Ramos (cell line): Measurements from ENCODE around the gene PIP5K1B.

Experiments used
- in situ Hi-C: fragments of 300-500 bp; cut with MboI; formaldehyde crosslinking; loops from one replicate; pipeline ENCODE4 v1.14.3; 2022; ENCODE audit warnings: low sequenced_read_pairs; ENCODE audit not compliant: unreplicated experiment

The PIP5K1B gene

DNA sequence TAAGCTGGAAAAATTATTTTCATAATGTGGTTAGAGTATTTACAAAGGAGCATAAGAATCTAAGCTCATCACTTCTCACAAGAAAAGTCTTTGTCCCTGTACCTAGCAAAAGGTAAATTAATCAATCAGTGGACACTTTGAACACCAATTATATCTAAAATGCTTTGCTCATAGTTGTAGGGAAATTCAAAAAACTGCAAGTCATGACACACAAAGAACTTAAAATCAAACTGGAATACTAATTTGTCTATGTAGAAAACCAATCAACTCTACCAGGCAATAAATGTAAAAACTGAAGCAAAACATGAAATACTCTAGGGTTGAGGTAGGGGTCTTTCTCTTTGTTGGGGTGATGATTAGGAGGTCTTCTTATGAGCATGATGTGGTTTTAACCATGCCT is 173.4 kb downstream of the PIP5K1B start:
- in situ Hi-C loops, result no loop called here

DNA sequence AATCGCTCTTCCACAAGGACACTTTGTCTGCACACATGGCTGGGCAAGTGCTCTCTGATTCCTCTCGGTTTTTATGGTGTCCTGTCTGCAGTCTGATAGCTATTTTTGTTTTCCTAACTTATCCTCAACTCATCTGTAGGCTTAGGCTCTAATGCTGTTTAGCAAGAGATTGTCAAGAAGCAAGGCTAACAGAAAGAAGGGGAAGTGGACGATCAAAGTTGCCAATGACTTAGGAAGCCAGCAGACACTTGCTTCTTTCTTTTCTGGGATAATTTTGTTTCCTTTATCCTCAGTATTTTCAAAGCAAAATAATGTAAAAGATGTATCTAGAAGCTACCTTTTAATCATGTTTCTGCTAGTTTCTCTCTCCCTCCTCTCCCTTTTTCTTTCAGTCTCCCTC is 178.2 kb downstream of the PIP5K1B start:
- in situ Hi-C loops, result no loop called here

DNA sequence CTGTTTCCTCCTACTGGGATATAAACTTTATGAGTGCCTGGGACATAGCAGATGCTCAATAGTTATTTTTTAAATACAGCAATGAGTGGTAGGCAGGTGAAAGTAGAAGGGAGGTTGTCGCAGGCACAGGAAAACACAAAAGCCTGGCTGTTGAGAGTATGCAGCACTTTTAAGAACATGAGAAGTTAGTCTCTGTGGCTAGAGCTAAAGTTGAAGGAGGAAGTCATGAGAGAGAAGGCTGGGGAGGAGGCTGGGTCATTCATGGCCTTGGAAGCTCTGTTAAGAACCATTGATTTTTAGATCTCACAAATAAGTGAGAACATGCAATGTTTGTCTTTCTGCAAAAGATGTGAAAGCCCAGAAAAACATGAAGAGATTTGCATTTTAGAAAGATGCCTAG is 182.2 kb downstream of the PIP5K1B start:
- in situ Hi-C loops, result no loop called here

DNA sequence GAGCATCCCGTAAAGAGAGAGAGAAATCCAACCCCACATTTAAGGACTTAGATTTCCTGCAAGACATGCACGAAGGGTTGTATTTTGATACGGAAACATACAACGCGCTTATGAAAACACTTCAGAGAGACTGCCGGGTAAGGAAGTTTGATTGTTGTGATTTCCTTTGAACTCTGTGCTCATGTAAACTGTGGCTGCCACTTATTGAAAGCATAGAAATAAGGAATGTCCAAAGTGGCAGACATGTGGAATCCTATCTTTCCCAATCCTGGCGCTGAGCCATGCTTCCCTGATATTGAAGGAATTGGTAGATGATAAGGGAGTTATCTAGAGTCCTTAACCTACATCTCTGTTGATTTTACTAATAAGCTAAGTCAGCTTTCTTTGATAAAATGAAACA is 189.5 kb downstream of the PIP5K1B start:
- in situ Hi-C loops, result no loop called here

DNA sequence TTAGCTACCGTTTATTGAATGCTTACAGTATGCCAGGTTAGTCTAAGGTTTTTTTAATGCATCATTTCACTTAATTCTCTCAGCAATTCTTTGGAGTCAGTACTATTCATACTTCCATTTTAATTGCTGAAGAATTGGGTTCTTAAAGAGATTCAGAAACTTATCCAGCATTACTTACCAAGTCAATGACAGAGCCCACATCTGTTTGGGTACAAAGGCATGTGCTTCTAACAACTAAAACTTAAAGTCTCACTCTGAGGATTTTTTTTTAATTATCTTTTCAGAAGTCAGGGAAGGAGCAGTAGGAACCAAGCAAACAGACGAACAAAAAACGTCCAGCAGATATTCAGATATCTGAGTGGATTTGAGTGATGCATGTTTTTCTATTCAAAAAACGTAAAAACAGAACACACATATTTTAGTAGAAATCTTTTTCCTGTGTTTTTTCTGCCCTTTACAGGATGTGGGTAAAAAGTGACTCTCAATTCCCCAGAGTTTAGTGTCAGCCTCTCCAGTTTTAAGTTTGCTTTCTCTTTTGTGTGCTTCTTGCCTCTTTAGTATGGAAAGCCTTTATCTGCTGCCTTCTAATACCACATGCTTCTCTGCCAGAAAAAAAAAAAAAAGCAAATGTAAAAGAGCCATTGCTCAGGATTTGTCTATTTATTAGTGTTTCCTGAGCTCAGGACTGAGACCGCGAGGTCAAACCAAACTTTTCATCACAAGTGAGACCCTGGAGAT is 190.9 kb downstream of the PIP5K1B start:
- in situ Hi-C loops, result no loop called here

DNA sequence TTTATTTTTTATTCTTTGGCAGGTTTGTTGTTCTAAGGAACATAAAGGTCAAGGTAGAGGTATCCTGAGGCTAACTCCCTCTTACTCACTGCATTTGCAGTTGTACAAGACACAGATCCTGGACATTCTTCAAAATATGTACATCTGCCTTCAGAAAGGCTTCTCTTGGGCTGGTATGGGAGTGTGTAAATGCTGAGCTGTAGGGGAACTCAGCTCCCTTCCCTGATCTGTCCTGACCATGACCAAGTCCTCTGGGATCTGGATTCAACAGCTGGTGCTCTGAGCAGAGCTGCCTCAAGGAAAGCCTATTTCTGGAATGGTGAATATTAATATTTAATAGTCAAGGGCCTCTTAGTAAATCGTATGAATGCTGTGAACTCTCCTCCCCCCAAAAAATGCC is 191.4 kb downstream of the PIP5K1B start:
- in situ Hi-C loops, result no loop called here

DNA sequence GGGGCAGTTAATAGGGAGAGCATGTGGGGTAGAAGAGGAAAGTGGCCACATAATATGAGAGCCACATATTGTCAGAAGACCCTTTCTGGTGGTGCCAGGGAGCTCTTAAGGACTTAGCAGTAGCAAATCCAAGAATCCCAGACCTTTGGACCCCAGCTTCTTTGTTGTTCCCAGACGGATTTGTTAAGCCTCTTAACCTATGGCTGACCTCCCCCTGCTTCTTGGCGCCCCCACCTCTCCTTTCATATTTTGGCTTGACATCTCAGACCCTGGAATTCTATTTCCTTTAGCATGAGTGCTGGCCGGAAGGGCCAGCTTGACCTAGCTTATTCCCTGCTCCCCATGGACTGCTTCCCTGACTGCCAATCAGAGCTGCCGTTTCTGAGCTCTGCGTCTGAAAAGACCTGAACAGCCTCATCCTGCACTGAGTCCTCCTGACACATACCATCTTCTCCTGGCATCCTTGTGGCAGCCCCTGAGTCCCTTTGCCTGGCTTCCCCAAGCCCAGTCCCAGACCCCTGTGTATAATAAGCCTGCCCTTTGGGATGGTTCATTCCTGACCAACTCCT is 192.6 kb downstream of the PIP5K1B start:
- in situ Hi-C loops, result no loop called here

DNA sequence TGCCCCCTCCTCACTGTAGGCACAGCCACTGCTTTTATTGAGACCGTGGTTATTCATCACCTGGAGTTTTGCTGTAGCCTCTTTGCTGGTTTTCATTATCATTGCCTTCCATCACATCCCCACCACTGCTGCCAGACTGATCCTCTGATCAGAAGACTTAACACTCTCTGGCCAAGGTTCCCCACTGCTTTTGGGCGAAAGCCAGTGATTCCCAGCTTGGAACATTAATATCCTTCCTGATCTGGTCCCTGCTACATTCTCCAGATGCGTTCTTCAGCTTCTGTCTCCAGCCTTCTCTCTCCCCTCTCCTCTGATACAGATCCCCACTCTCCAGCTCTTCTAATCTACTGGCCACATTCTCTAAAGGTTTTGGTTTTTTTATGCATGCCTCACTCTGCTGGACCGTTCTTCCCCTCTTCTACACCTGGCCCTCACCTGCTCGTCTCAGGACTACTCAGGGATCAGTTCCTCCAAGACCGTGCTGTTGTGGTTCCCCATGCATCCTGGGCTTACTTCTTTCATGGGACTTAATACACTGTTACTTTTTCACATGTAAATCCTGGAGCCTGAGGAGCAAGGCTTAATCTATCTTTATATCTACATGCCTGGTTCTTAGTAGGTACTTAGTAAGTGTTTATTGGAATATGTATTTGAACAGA is 193.9 kb downstream of the PIP5K1B start:
- in situ Hi-C loops, result no loop called here

DNA sequence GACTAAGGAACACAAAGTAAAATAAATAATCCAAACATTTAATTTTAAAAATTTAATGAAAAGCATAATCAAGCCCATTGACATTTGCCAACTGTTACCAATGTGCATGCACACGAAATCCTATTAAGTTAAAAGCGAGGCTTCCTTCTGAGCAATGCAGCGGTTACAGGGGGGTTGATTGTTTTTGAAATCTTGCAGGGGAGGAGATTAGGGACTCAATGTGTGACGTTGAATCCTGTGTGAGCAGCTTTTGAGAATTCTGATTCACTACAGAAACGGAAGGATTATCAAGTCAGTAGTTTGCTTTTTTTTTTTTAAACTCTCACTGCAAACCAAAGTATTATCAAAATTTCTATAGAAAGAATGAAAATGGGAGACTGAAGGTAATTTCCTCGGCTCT is 199.4 kb downstream of the PIP5K1B start:
- in situ Hi-C loops, result no loop called here

DNA sequence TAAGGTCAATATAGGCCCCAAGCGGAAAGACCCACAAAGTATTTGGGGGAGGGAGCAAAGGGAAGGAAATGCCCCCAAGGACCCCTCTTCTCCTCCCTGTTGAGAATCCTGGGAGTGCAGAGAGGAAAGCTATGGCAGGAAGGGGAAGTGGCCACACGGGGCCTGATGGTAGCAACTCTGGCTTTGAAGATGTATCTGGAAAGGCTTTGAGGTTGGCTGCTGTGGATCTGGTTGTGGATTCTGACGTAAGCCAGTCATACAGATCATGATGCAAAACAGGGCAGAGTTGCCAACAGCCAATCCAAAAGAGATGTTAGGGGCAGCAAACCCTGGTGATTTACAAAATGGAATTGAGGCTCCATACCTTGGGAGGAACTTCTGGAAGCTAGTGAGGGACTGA is 200.1 kb downstream of the PIP5K1B start:
- in situ Hi-C loops, result no loop called here

DNA sequence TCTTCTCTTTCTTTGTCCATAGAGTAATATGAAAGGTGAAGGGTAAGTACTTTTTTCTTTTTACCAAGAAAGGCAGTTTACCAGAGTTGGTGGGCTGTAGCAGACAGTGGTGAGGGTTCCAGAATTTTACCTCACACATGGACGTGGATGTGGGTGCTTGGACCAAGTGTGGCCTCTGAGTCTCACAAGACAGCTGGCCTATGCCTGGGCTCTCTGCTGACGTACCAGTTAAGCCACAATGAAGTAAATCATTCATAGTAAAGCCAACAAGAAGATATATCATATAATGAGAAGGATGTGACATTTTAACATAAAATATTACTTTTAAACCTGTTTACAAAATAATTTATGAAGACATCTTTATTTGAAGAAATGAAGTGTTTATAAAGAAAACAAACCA is 202.9 kb downstream of the PIP5K1B start:
- in situ Hi-C loops, result no loop called here

DNA sequence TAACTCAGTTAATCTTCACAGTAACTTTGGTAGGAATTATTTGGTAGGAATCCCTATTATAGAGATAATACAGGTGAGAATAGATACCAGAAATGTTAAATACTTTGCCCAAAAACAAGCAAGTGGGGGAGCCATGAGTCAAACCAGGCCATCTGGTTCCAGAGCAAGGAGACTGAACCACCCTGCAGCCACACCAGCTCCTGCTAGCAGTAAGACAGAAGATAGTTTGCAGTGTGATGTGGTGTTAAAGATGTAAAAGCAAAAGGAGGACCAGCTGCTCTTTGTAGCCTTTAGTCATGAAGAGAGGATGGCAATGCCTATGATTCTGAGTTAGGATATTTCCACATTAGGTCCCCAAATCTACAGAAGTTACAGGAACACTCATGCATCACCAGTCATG is 207.5 kb downstream of the PIP5K1B start:
- in situ Hi-C loops, result no loop called here

DNA sequence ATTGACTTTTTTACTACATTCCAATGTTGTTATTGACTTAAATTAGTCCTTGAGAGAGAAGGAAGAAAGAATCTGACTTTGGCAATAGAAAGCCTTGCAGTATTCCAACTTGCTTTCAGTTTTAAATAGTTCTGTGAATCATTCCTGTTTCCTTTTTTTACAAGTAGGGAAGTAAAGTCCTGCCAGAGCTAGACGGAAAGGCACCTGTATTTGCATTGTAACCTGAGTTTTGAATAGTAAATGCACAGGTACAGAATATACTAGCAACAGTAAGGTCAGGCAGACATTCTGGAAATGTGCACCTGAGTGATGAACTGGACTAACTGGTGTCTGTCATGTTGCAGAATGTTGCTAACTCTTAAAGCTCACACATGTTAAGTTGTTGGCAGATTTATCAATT is 208.0 kb downstream of the PIP5K1B start:
- in situ Hi-C loops, result no loop called here

DNA sequence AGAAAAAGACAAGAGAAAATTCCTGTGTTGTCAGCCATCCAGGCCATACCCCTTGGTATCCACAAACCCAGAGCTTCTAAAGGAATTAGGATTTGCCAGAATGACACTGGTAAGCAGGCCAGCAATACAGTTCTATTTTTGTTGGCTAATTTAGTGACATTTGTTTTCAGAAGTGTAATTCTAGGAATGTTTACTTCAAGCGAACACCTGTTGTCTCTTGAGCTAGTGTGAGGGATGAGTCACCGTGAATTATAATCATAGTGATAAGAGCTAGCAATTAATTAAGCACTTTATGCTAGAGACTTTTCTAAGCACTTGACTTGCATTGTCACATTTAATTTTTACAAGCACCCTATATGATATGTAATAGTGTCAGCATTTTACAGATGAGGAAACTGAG is 209.7 kb downstream of the PIP5K1B start:
- in situ Hi-C loops, result no loop called here

DNA sequence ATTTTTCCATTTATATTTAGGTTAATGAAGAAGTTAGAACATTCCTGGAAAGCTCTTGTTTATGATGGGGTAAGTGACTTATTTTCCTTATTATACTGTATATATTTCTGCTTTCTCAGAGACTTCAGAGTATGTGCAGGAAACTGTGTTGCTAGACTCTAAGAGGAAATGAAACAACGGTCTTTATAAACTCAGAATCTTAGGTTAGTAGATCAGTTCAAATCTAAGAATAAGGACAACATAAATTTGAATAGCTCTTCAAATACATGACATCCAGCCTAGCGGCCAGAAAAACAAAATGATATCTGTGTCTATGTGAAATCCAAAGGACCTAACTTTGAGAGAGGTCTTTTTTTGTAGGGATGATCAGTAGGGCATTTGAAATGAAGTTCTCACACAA is 214.6 kb downstream of the PIP5K1B start:
- in situ Hi-C loops, result no loop called here

DNA sequence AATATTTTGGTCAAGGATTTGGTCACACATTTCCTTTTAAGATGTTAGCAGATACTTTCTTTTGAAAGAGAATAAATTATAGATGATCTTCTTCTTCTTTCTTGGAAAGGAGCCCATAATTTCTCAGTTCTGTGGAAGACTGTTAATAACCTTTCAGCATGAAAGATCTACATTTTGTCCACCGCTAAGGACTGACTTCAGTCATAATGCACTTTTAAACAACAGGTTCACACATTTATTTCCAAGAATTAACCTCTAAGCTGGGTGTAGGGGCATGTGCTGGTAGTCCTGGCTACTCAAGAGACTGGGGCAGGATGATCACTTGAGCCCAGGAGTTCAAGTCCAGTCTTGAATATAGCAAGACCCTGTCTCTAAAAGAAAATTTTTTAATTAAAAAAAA is 215.9 kb downstream of the PIP5K1B start:
- in situ Hi-C loops, result no loop called here

DNA sequence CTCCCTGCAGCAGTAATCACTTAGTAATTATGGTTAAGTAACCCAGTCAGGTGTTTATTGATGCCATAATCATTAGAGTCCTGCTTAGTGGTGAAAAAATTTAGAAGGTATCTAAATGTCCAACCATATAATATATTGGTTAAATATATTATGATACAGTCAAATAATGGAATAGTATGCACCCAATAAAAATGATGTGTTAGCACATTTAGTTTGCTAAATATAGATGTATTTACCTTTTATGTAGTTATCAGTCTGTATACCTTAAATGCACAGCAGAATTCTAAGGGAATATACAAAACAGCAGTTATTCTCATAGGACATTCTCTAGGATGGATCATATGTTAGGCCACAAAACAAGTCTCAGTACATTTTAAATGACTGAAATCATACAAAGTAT is 218.4 kb downstream of the PIP5K1B start:
- in situ Hi-C loops, result no loop called here

DNA sequence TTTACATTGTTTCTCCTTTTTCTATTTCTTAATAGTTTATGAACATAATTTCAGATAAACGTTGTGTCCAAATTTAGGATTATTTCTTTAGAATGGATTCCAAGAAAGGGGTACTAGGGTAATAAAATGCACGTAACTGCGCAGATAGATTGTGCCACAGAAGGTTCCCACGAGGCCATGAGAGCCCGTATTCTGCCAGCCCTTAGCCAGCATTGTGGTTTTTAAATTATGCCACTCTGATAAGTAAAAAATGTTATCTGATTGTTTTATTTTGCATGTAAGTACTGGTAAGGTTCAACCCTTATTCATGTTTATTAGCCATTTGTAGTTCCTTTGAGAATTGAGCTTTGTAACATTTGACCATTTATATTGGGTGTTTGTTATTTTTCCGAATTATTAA is 220.1 kb downstream of the PIP5K1B start:
- in situ Hi-C loops, result no loop called here

DNA sequence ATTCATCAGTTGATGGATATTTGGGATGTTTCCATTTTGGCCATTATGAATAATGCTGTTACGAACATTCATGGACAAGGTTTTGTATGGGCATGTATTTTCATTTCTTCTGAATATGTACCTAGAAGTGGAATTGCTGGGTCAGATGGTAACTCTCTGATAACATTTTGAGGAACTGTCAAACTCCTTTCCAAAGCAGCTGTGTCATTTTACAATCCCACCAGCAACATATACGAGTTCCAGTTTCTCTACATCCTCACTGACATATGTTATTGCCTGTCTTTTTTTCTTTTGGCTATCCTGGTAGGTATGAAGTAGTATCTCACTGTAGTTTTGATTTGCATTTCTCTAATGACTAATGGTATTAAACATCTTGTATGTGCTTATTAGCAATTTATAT is 222.1 kb downstream of the PIP5K1B start:
- in situ Hi-C loops, result no loop called here

DNA sequence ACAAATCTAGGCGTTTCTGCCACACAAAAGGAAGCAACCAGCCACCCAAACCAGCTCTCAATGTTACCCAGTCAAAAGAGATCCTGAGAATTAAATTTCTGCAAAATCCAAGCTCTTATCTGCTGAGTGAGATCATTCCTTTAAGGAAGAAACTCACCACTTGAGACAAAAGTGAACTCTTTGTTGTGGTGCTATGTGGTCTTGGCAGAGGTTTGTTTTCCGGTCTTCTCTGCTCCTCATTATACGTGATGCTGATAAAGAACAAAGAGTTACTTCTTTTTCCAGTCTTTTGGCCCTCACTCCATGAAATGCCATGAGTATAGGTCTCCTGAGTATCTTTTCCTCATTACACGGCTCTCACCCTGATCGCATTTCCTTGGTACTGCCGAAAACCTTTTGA is 226.8 kb downstream of the PIP5K1B start:
- in situ Hi-C loops, result no loop called here

DNA sequence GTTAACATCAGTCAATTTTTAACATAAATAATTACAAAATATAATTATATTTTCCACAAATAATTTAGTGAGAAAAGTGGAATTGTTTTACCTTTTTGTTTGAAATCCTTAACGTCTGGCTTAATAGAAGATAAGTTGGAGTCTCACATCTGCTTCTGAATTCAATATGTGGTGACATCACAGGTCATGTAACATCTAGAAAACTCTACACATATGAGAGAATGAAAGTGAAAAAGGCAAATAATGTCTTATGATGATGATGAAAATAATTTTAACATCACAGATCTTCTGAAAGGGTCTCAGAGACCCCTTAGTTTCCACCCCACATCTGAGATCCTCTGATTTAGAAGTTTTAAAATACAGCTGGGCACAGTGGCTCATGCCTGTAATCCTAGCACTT is 227.4 kb downstream of the PIP5K1B start:
- in situ Hi-C loops, result no loop called here
